ENCODE data around the gene FAH. TPM values are rescaled to one million over a fixed set of nuclear protein-coding genes. Genes with fewer than 3 reads are reported as not detected.
A peak's percentile ranks its signal among the peaks of the same experiment; 100 is the strongest.

Gene FAH
- total RNA-seq, 2 donors from 2014 or later: 16.1 to 21.9 TPM

DNA sequence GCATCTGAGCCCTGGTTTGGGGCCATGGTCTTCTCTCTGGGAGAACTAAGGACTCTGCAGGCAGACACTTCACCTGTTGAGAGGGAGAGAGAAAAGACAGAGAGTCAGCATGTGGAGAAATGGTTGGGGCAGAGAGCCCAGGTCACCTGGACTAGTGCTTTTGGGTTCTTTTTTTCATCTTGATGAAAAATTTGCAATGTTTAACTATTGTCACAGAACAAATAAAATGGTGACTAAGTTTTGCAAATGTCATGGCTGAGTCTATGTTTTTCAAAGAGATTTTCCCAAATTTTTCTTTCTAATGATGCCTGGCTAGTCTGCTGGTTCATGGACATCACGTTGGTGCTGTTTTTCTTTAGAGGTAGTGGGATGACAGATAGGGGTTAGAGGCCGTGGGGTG is 17.8 kb downstream of the FAH start:
- H3K36me3 ChIP-seq: peaks cover 5% of the 10 kb centered on the region
- no peak overlapping the region for H3K4me3 ChIP-seq
- TF ChIP-seq, protein P1, sequence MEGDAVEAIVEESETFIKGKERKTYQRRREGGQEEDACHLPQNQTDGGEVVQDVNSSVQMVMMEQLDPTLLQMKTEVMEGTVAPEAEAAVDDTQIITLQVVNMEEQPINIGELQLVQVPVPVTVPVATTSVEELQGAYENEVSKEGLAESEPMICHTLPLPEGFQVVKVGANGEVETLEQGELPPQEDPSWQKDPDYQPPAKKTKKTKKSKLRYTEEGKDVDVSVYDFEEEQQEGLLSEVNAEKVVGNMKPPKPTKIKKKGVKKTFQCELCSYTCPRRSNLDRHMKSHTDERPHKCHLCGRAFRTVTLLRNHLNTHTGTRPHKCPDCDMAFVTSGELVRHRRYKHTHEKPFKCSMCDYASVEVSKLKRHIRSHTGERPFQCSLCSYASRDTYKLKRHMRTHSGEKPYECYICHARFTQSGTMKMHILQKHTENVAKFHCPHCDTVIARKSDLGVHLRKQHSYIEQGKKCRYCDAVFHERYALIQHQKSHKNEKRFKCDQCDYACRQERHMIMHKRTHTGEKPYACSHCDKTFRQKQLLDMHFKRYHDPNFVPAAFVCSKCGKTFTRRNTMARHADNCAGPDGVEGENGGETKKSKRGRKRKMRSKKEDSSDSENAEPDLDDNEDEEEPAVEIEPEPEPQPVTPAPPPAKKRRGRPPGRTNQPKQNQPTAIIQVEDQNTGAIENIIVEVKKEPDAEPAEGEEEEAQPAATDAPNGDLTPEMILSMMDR (IDR thresholded peaks at IDR 0.05): no peak
- DNase-seq (ENCODE audit: low spot score) (no peak), ATAC-seq (ENCODE audit: insufficient number of reproducible peaks, low FRiP score, low read depth) (no peak)
- H3K27me3 ChIP-seq (replicated peaks; ENCODE audit: insufficient read depth): no peaks in the 10 kb centered on the region
- peak overlapping the region in 1 of 2 donors; percentile 12 for H3K27ac ChIP-seq
- peaks cover 19 to 31% of the 10 kb centered on the region in 2 donors for H3K4me1 ChIP-seq (ENCODE audit: control insufficient read depth in 1 of 2, low read depth in 2 of 2)
- no peaks in the 10 kb centered on the region for H3K9me3 ChIP-seq

DNA sequence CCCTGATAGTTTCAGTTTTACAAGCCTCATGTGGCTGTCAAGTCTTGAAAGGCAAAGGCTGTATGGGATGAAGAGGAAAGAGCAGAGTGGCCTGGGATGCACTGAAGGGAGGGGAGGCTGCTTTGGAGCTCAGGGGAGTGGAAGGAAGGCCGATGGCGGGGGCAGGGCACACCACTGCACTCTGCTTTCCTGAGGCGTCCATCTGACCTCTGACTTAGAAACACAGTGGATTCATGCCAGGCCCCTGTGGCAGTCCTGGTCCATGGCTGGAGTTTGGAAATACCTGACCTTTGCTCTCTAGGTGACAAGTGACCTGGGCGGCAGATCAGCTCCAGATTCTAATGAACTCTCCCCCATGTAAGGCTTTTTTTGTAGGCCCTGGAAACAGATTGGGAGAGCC is 19.0 kb downstream of the FAH start:
- Histone ChIP-seq H3K27me3 (replicated peaks; ENCODE audit: insufficient read depth) (no peaks in the 10 kb centered on the region), H3K27ac (peak overlapping the region in 1 of 2 donors; percentile 93), H3K4me1 (ENCODE audit: control insufficient read depth in 1 of 2, low read depth in 2 of 2) (peaks cover 19 to 42% of the 10 kb centered on the region in 2 donors), H3K4me3 (no peak overlapping the region), H3K9me3 (no peaks in the 10 kb centered on the region), H3K36me3 (peaks cover 5% of the 10 kb centered on the region)
- DNase-seq (ENCODE audit: low spot score): no peak
- TF ChIP-seq, protein P1 (IDR thresholded peaks at IDR 0.05): no peak
- ATAC-seq (ENCODE audit: insufficient number of reproducible peaks, low FRiP score, low read depth): no peak

DNA sequence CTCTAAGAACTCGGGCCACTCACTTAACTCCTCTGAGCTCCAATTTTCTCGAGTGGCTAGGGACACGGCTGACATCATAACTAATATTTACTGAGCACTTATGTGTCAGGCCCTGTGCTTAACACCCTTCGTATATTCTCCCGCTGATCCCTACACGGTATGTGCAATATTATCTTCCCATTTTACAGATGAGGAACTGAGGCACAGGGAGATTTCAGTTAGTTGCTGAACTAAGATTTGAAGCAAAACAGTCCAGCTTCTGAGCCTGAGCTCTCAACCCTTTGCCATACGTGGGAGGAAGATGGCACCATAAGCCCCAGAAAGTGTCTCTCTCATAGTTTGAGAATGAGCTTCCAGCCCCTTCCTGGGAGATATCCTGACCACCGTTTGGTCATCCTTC is 19.6 kb downstream of the FAH start:
- TF ChIP-seq, protein P1 (IDR thresholded peaks at IDR 0.05): no peak
- no peak for ATAC-seq (ENCODE audit: insufficient number of reproducible peaks, low FRiP score, low read depth)
- peak overlapping the region; percentile 93 to 95 for H3K27ac ChIP-seq

DNA sequence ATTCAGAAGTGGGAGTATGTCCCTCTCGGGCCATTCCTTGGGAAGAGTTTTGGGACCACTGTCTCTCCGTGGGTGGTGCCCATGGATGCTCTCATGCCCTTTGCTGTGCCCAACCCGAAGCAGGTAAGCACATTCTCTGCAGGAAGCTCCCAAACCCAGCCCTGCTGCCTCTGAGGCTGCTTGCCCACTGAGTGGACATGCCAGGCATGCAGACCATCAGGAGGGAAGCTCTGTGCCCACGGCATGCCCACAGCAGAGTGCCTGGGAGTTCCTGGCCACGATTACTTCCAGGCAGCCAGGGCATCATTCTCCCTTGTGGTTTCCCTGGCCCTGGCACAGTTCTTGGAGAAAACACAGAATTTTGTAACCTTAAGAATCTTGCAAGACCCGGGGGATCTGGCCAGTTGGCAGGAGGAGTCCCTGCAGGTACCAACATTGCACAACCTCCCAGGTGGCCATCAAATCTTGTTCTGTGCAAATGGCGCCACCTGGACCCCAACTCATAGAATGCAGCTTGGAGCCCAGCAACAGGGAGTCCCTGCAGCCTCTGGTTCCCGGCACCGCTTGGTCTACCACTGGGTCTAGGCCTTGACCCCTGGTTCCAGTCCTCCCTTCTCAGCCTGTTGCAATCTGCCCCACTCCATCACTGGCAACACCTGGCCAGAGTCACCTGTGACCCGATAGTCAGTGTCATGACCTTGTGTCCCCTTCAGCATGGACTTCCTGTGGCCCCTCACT is 20.4 kb downstream of the FAH start:
- H3K27ac ChIP-seq: peak overlapping the region; percentile 93 to 95
- DNase-seq (ENCODE audit: low spot score): no peak
- no peaks in the 10 kb centered on the region for H3K9me3 ChIP-seq
- ATAC-seq (ENCODE audit: insufficient number of reproducible peaks, low FRiP score, low read depth): peak; percentile 1
- TF ChIP-seq, protein P1 (IDR thresholded peaks at IDR 0.05): peak; percentile 56
- H3K36me3 ChIP-seq: peaks cover 5% of the 10 kb centered on the region
- H3K4me3 ChIP-seq: no peak overlapping the region
- peaks cover 19 to 47% of the 10 kb centered on the region in 2 donors for H3K4me1 ChIP-seq (ENCODE audit: control insufficient read depth in 1 of 2, low read depth in 2 of 2)
- H3K27me3 ChIP-seq (replicated peaks; ENCODE audit: insufficient read depth): no peaks in the 10 kb centered on the region

More for the DNA sequence above, 19.6 kb downstream of the FAH start:
- H3K4me1 ChIP-seq (ENCODE audit: control insufficient read depth in 1 of 2, low read depth in 2 of 2): peaks cover 19 to 42% of the 10 kb centered on the region in 2 donors
- DNase-seq (ENCODE audit: low spot score): no peak
- H3K4me3 ChIP-seq: no peak overlapping the region
- no peaks in the 10 kb centered on the region for H3K9me3 ChIP-seq
- peaks cover 5% of the 10 kb centered on the region for H3K36me3 ChIP-seq
- H3K27me3 ChIP-seq (replicated peaks; ENCODE audit: insufficient read depth): no peaks in the 10 kb centered on the region

DNA sequence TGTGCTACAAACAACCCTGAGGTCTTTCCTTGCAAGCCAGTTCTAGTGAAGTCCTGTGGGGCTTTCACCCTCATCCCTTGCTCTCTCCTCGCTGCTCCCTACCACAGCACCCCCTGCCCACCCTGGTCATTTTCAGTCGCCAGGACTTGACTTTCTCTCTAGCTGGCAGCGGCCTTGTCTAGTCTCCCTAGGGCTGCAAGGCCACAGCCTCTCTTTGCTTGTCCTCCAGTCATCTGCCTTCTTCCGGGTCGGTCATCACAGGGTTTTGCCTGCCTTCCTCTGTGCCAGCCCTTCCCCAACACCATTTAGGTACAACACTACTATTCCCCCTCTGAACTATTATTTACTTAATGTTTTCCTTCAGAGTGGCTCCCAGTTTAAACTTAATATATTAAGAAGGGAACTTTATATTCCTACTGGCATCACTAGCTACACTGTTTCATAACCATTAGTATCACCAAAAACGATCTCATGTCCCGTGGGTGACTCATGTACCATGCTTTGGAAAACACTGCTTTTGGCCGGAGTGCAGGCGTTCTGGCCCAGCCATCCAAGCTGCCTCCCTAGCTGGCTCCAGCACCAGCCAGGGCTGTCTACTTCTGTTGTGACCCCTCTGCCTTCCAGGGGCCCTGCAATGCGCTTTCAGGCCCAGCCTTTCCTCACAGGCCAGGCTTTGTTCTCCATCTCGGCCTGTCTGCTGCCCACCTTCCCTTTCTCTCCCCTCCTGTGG is 21.4 kb downstream of the FAH start:
- TF ChIP-seq, protein P1 (IDR thresholded peaks at IDR 0.05): no peak
- Histone ChIP-seq H3K4me3 (no peak overlapping the region), H3K27ac (peak overlapping the region; percentile 93 to 95), H3K27me3 (replicated peaks; ENCODE audit: insufficient read depth) (no peaks in the 10 kb centered on the region), H3K36me3 (no peaks in the 10 kb centered on the region), H3K9me3 (no peaks in the 10 kb centered on the region), H3K4me1 (ENCODE audit: control insufficient read depth in 1 of 2, low read depth in 2 of 2) (peaks cover 19 to 57% of the 10 kb centered on the region in 2 donors)
- ATAC-seq (ENCODE audit: insufficient number of reproducible peaks, low FRiP score, low read depth) (peak; percentile 92), DNase-seq (ENCODE audit: low spot score) (no peak)
